GM21786 (cell line): ENCODE data around the gene KCTD3.

Experiments used
- ATAC-seq: cut with Tn5 transposase; IDR thresholded peaks from one replicate; pipeline ENCODE4 v1.9.1; 2021; ENCODE audit not compliant: unreplicated experiment

Gene KCTD3

DNA sequence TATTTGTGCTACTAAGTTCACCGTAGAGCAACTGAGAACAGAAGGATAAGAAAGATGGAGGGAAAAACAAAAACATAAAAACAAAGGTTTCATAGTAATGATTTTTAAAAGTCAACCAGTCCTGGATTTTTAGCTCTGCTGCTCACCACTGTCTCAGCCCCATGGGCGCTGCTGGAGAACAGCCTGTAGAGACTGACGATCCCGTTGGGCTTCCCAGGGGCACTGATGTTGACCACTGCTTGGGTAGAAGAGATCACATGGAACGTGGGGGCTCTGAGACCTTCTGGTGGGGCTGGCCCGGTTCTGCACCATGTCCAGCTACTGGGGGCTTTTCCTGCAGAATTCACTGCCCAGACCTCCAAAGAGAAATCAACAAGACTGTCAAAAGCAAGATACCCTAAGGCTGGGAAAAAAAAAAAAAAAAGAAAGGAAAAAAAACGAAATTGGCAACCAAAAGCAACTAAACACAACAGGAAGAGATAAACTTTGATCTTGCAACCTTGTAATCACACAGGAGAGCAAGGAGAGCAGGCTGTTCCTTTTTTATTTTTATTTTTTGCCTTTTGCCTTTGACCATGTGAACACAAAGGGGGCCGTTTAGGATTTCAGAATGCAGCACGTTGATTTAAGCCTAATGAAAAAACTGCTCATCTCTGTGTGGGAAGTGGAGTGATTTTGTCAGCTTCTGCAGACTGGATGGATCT, 83.5 kb downstream of the KCTD3 start:
- ATAC-seq: no peak

DNA sequence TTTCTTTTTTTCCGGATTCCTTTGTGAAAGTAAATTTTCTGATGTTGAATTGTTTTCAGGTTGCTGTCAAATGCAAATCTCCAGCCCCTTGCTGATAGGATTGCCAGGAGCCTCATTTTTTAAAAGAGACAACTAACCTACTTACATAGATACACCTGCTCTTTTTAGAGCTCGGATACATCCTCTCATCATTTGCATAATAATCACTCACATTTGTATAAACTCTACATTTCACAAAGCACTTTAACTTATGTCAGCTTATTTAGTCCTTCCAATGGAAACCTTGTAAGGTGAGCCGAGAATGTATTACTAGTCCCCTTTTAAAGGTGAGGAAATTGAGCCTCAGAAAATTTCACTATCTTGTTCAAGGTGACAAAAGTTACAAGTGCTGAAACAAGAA, 84.8 kb downstream of the KCTD3 start:
- no peak for ATAC-seq

DNA sequence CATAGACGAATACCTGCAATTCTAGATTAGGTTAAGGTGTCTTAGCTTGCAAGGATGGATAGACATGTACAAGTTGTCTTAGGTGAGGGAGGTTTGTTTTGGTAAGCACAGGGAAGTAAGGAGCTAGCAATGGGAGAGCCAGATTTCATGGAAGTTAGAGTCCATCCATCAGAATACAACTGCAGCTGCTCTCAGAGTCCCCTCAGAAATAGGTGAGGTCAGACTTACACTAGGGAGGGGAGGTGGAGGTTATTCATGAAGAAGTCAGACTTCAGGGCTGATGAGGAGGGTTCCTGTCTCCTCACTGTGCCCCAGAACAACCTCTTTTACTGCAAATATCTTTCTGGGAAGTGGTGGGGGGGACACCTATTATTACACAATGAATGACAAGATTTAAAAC, 85.3 kb downstream of the KCTD3 start:
- ATAC-seq: no peak

GRCh38 chr1:215657047-215657446, 89.9 kb downstream of the KCTD3 start:
- no peak for ATAC-seq

DNA sequence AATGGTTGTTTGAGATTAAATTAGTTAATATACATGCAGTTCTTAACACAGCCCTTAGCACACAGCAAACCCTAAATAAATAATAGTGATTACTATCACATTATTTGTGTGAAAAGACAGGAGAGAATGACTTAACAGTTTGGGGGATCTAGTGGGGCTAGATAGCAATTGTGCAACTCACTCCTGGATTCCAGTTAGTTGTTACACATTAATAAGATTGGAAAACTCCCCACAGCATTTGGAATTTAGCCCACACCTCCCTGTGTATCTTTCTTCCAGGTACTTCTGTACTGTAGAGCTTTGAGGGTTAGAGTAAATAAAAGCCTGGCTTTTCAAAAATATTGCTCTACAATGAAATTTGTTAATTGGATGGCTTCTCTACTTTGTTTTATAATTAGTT, 93.2 kb downstream of the KCTD3 start:
- ATAC-seq: no peak

DNA sequence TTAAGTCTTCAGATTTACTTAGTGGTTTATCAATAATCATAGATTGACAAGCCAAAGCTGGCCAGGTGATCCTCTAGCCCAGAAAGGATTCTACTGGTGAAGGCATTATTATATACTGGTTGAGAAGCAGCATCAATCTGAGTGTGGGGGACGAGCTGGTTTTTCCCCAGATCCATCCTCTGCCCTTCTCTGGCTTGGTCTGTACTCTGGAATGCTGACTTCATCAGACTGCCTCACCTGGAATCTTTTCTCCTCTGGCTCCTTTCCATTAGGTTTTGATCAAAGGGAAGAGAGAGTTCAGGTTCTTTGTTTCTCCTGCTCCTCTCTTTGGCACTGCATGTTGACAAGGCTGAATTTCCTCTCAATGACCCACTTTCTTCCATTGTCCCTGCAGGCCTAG, 93.9 kb downstream of the KCTD3 start:
- no peak for ATAC-seq

DNA sequence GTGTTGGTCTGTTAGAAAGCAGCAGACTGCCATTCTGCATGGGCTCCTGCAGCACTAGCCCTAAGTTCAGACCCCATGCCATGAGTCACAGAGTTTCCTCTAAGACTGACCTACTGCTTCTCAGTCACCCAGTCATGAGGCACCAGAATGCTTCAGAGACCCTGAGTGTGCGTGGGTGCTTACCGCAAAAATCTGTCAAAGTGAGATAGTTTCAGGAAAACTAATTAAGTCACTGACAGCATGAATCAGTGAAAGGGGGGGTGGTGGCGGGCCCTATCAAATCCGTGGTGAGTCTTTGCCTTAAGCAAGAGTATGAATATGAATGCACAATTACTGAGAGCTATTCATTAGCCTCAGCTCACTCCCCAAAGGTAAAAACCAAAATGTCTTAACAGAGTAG, 98.1 kb downstream of the KCTD3 start:
- no peak for ATAC-seq

GRCh38 chr1:215667761-215668160, 100.7 kb downstream of the KCTD3 start:
- no peak for ATAC-seq

DNA sequence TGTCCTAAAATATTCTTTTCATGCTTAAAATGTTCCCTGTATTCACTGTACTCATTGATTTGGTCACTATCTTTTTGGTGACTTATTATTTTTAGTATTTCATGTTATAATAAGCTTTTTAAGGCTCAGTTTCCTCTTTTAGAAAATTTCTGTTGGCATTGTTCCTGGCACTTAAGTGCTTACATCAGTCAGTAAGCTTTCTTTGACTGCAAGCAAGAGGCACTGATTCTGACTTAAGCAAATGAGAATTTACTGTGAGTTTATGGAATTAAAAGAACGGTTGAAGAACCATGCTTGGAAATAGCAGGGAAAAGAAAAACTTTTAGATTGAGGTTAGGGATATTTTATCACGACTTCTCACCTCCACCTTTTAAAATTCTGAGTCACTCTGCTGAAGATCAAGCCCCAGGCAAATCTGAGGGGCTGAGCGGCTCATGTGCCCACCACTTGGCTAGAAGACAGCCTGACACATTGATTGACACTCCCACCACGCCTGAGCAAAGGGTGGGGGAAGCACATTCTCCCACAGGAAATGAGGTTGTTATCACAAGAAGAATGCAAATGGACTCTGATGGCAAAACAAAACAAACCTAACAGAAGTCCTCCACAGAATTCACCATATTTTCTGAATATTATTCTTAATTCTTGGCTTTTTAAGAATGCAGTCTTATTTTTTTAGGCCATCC, 102.8 kb downstream of the KCTD3 start:
- no peak for ATAC-seq
